ENCODE data around the gene AHNAK2. TPM values are rescaled to one million over a fixed set of nuclear protein-coding genes. Genes with fewer than 3 reads are reported as not detected.

Gene AHNAK2
- total RNA-seq, 1 experiment from 2014 or later: 223 TPM

GRCh38 chr14:105023144-105023543 is 45.0 kb upstream of the AHNAK2 start:
- CTCF ChIA-PET: interaction anchor here (0.6 to 0.9 kb wide), 2 partner anchors 15 to 23 kb away, joined by 3 read pairs; no protein-coding TSS in a partner anchor
- peak; percentile 56 for DNase-seq (ENCODE audit: low read depth, low spot score)
- intact Hi-C loops (cut with micrococcal nuclease; ENCODE audit: unreplicated experiment): no loop called here
- POLR2A ChIA-PET: interaction anchor here (0.6 to 1.0 kb wide), 2 partner anchors 18 to 22 kb away, joined by 5 to 9 read pairs; no protein-coding TSS in a partner anchor
- no peaks in the 10 kb centered on the region for H3K9me3 ChIP-seq (ENCODE audit: control insufficient read depth, insufficient read depth, low read depth, low read length)
- H3K4me3 ChIP-seq (ENCODE audit: low read depth in 2 of 2, low read length in 2 of 2): peak overlapping the region; percentile 9 to 33
- TF ChIP-seq REST (IDR thresholded peaks at IDR 0.05; ENCODE audit: insufficient read depth in 1 of 2, low read depth in 2 of 2, low read length in 1 of 2): no peak
- peak; percentile 44; the same call in 1 of the 2 replicates for TF ChIP-seq POLR2AphosphoS5 (IDR thresholded peaks at IDR 0.05; ENCODE audit: low read depth, low read length)
- TF ChIP-seq, protein P1, sequence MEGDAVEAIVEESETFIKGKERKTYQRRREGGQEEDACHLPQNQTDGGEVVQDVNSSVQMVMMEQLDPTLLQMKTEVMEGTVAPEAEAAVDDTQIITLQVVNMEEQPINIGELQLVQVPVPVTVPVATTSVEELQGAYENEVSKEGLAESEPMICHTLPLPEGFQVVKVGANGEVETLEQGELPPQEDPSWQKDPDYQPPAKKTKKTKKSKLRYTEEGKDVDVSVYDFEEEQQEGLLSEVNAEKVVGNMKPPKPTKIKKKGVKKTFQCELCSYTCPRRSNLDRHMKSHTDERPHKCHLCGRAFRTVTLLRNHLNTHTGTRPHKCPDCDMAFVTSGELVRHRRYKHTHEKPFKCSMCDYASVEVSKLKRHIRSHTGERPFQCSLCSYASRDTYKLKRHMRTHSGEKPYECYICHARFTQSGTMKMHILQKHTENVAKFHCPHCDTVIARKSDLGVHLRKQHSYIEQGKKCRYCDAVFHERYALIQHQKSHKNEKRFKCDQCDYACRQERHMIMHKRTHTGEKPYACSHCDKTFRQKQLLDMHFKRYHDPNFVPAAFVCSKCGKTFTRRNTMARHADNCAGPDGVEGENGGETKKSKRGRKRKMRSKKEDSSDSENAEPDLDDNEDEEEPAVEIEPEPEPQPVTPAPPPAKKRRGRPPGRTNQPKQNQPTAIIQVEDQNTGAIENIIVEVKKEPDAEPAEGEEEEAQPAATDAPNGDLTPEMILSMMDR (IDR thresholded peaks at IDR 0.05): no peak
- TF ChIP-seq SIN3A (IDR thresholded peaks at IDR 0.05; ENCODE audit: borderline replicate concordance, insufficient read depth, low read depth, low read length): no peak
- TF ChIP-seq TCF7L2 (IDR thresholded peaks at IDR 0.05; ENCODE audit: low read depth, low read length): no peak
- H3K27me3 ChIP-seq (ENCODE audit: control insufficient read depth, insufficient read depth, low read length): no peaks in the 10 kb centered on the region
- in situ Hi-C loops (cut with HindIII; ENCODE audit: low pct_unique_long_range_greater_than_20kb, low sequenced_read_pairs): no loop called here
- no peak for ATAC-seq
- peaks cover 34% of the 10 kb centered on the region for H3K4me1 ChIP-seq (ENCODE audit: control insufficient read depth, insufficient read depth, low read length)
- peak overlapping the region; percentile 99 for H3K27ac ChIP-seq (ENCODE audit: low read length)
- H3K36me3 ChIP-seq (ENCODE audit: control insufficient read depth, insufficient read depth, low read length): peaks cover 7% of the 10 kb centered on the region; the same call in 1 of the 2 replicates
- BruUV-seq (replicated peaks): no TSS peak

GRCh38 chr14:105022276-105022670 is 44.1 kb upstream of the AHNAK2 start:
- Histone ChIP-seq H3K36me3 (ENCODE audit: control insufficient read depth, insufficient read depth, low read length) (peaks cover 7% of the 10 kb centered on the region; the same call in 1 of the 2 replicates), H3K27ac (ENCODE audit: low read length) (peak overlapping the region; percentile 99), H3K4me1 (ENCODE audit: control insufficient read depth, insufficient read depth, low read length) (peaks cover 37% of the 10 kb centered on the region), H3K27me3 (ENCODE audit: control insufficient read depth, insufficient read depth, low read length) (no peaks in the 10 kb centered on the region), H3K9me3 (ENCODE audit: control insufficient read depth, insufficient read depth, low read depth, low read length) (no peaks in the 10 kb centered on the region), H3K4me3 (ENCODE audit: low read depth in 2 of 2, low read length in 2 of 2) (peak overlapping the region; percentile 71 to 86)
- TF ChIP-seq, protein P1 (IDR thresholded peaks at IDR 0.05): no peak
- TF ChIP-seq TCF7L2 (IDR thresholded peaks at IDR 0.05; ENCODE audit: low read depth, low read length) (no peak), SIN3A (IDR thresholded peaks at IDR 0.05; ENCODE audit: borderline replicate concordance, insufficient read depth, low read depth, low read length) (no peak)
- no TSS peak for BruUV-seq (replicated peaks)
- ATAC-seq (no peak), DNase-seq (ENCODE audit: low read depth, low spot score) (no peak)
- in situ Hi-C loops (cut with HindIII; ENCODE audit: low pct_unique_long_range_greater_than_20kb, low sequenced_read_pairs) (no loop called here), intact Hi-C loops (cut with micrococcal nuclease; ENCODE audit: unreplicated experiment) (no loop called here)
- CTCF ChIA-PET: interaction anchor here (0.6 kb wide), 2 partner anchors 12 to 23 kb away, joined by 3 to 4 read pairs; no protein-coding TSS in a partner anchor
- POLR2A ChIA-PET: no interaction called here
